H9 (cell line): Measurements from ENCODE around the gene JAML. TPM values are rescaled to one million over a fixed set of nuclear protein-coding genes. Genes with fewer than 3 reads are reported as not detected.

ENCODE experiments used
- DNase-seq: peaks from one replicate; pipeline ENCODE4 v3.0.0-alpha.2; 2017
- H2AFZ ChIP-seq: one replicate; pipeline ENCODE4 v1.6.1; 2013; ENCODE audit warnings: mild to moderate bottlenecking, low read length, control low read depth, moderate library complexity
- H2AK5ac ChIP-seq: 2 replicates; pipeline ENCODE4 v1.6.1; 2013; ENCODE audit warnings: low read length, control low read depth, mixed read lengths; ENCODE audit not compliant: insufficient read length
- H2BK120ac ChIP-seq: one replicate; pipeline ENCODE4 v1.6.1; 2013; ENCODE audit warnings: low read depth, mild to moderate bottlenecking, low read length, control low read depth, inconsistent platforms; ENCODE audit not compliant: poor library complexity, severe bottlenecking
- H2BK12ac ChIP-seq: 2 replicates; pipeline ENCODE4 v1.6.1; 2013; ENCODE audit warnings: low read length, control low read depth, mixed read lengths, low read depth; ENCODE audit not compliant: insufficient read length
- H2BK15ac ChIP-seq: 2 replicates; pipeline ENCODE4 v1.6.1; 2013; ENCODE audit warnings: low read depth, low read length, control low read depth
- H2BK20ac ChIP-seq: one replicate; pipeline ENCODE4 v1.6.1; 2013; ENCODE audit warnings: low read depth, mild to moderate bottlenecking, low read length, control low read depth, inconsistent platforms; ENCODE audit not compliant: poor library complexity, severe bottlenecking
- H2BK5ac ChIP-seq: 2 replicates; pipeline ENCODE4 v1.6.1; 2013; ENCODE audit warnings: low read length, control low read depth, mixed read lengths; ENCODE audit not compliant: insufficient read length
- H3K14ac ChIP-seq: 2 replicates; pipeline ENCODE4 v1.6.1; 2013; ENCODE audit warnings: low read length, control low read depth; ENCODE audit not compliant: insufficient read depth
- H3K18ac ChIP-seq: 2 replicates; pipeline ENCODE4 v1.6.1; 2013; ENCODE audit warnings: low read depth, mild to moderate bottlenecking, mixed read lengths, low read length, control low read depth; ENCODE audit not compliant: insufficient read length
- H3K23ac ChIP-seq: 2 replicates; pipeline ENCODE4 v1.6.1; 2013; ENCODE audit warnings: low read length, control low read depth, mixed read lengths, low read depth; ENCODE audit not compliant: insufficient read length
- H3K23me2 ChIP-seq: 2 replicates; pipeline ENCODE4 v1.6.1; 2013; ENCODE audit warnings: low read depth, mild to moderate bottlenecking, mixed read lengths, low read length, control low read depth; ENCODE audit not compliant: insufficient read length, poor library complexity, severe bottlenecking
- H3K27ac ChIP-seq: 2 replicates; pipeline ENCODE4 v1.5.1; 2013; ENCODE audit warnings: low read length, control low read depth, mixed read lengths, low read depth; ENCODE audit not compliant: insufficient read length
- H3K27me3 ChIP-seq: 2 replicates; pipeline ENCODE4 v1.6.1; 2013; ENCODE audit warnings: low read length, control low read depth, inconsistent platforms; ENCODE audit not compliant: insufficient read depth
- H3K4ac ChIP-seq: 2 replicates; pipeline ENCODE4 v1.6.1; 2013; ENCODE audit warnings: low read depth, mild to moderate bottlenecking, control low read depth, inconsistent platforms, low read length, moderate library complexity
- H3K4me1 ChIP-seq: 2 replicates; pipeline ENCODE4 v1.6.1; 2013; ENCODE audit warnings: low read length, control low read depth, inconsistent platforms; ENCODE audit not compliant: insufficient read depth
- H3K4me2 ChIP-seq: 2 replicates; pipeline ENCODE4 v1.6.1; 2013; ENCODE audit warnings: low read length, control low read depth, mixed read lengths; ENCODE audit not compliant: insufficient read length, insufficient read depth
- H3K56ac ChIP-seq: 2 replicates; pipeline ENCODE4 v1.6.1; 2013; ENCODE audit warnings: low read depth, mild to moderate bottlenecking, mixed read lengths, low read length, control low read depth; ENCODE audit not compliant: insufficient read length
- H3K79me1 ChIP-seq: 2 replicates; pipeline ENCODE4 v1.6.1; 2013; ENCODE audit warnings: low read depth, mild to moderate bottlenecking, moderate library complexity, low read length, control low read depth, inconsistent platforms; ENCODE audit not compliant: insufficient read depth, poor library complexity, severe bottlenecking
- H3K79me2 ChIP-seq: 2 replicates; pipeline ENCODE4 v1.6.1; 2013; ENCODE audit warnings: low read length, control low read depth, inconsistent platforms; ENCODE audit not compliant: insufficient read depth
- H3K9ac ChIP-seq: 2 replicates; pipeline ENCODE4 v1.6.1; 2013; ENCODE audit warnings: low read length, control low read depth, mixed read lengths; ENCODE audit not compliant: insufficient read length; ENCODE audit errors: extremely low read depth
- H3K9me3 ChIP-seq: one replicate; pipeline ENCODE4 v1.6.1; 2013; ENCODE audit warnings: low read depth, low read length, inconsistent platforms; ENCODE audit not compliant: control insufficient read depth
- H3T11ph ChIP-seq: one replicate; pipeline ENCODE4 v1.6.1; 2013; ENCODE audit warnings: mild to moderate bottlenecking, low read length, control low read depth, inconsistent platforms
- H4K20me1 ChIP-seq: one replicate; pipeline ENCODE4 v1.6.1; 2013; ENCODE audit not compliant: control insufficient read depth, insufficient read length, insufficient read depth
- H4K5ac ChIP-seq: 2 replicates; pipeline ENCODE4 v1.6.1; 2013; ENCODE audit warnings: low read depth, mild to moderate bottlenecking, mixed read lengths, low read length, control low read depth; ENCODE audit not compliant: insufficient read length
- H4K8ac ChIP-seq: replicated peaks from 2 replicates; pipeline ENCODE4 v1.6.1; 2013; ENCODE audit warnings: low read length, control low read depth, mixed read lengths, low read depth; ENCODE audit not compliant: insufficient read length
- H4K91ac ChIP-seq: 2 replicates; pipeline ENCODE4 v1.6.1; 2013; ENCODE audit warnings: low read depth, mild to moderate bottlenecking, moderate library complexity, mixed read lengths, low read length, control low read depth; ENCODE audit not compliant: insufficient read length
- H3K27ac Mint-ChIP-seq, 3 experiments: 2 replicates in 2 of 3; 3 replicates in 1 of 3; pipeline ENCODE4 v1.8.0; 2020 to 2021; ENCODE audit warnings: mixed read lengths in 3 of 3, mild to moderate bottlenecking in 1 of 3, moderate library complexity in 1 of 3
- H3K27me3 Mint-ChIP-seq: 2 replicates; pipeline ENCODE4 v1.8.0; 2021; ENCODE audit warnings: low read depth, mild to moderate bottlenecking, moderate library complexity, mixed read lengths
- H3K36me3 Mint-ChIP-seq, 3 experiments: 2 replicates in 2 of 3; 3 replicates in 1 of 3; pipeline ENCODE4 v1.8.0; 2020 to 2021; ENCODE audit warnings: low read depth in 3 of 3, mixed read lengths in 3 of 3; ENCODE audit not compliant: insufficient read depth in 1 of 3
- H3K4me1 Mint-ChIP-seq, 2 experiments: 2 replicates each; pipeline ENCODE4 v1.8.0; 2020; ENCODE audit warnings: mixed read lengths in 2 of 2
- H3K4me3 Mint-ChIP-seq, 2 experiments: 2 replicates in 1 of 2; 3 replicates in 1 of 2; pipeline ENCODE4 v1.8.0; 2020 to 2021; ENCODE audit warnings: mild to moderate bottlenecking in 2 of 2, mixed read lengths in 2 of 2, moderate library complexity in 1 of 2
- H3K9me3 Mint-ChIP-seq, 2 experiments: 2 replicates in 1 of 2; 3 replicates in 1 of 2; pipeline ENCODE4 v1.8.0; 2020; ENCODE audit warnings: mild to moderate bottlenecking in 2 of 2, mixed read lengths in 2 of 2, moderate library complexity in 1 of 2
- WGBS: extraction: QIAGEN DNeasy Blood & Tissue Kit; methylation state at CpG from one replicate; pipeline ENCODE4 v1.1.7; 2013; ENCODE audit warnings: missing lambda C conversion rate, low lambda C conversion rate, mixed read lengths; ENCODE audit not compliant: insufficient read length; ENCODE audit errors: extremely low coverage; 5-methylcytosine and 5-hydroxymethylcytosine counted together
- total RNA-seq: library from RNA; stranded (reverse); gene quantifications from 2 replicates; pipeline ENCODE4 v1.2.1, GENCODE V29; 2021
- TF ChIP-seq, protein P1 (sequence below): fragments of 200-600 bp; sonication (generic); conservative IDR thresholded peaks from 3 replicates; pipeline ENCODE4 v1.8.0; 2021; ENCODE audit warnings: antibody characterized with exemption, mild to moderate bottlenecking

Gene JAML
- total RNA-seq, 1 experiment from 2014 or later: 0.48 TPM

DNA sequence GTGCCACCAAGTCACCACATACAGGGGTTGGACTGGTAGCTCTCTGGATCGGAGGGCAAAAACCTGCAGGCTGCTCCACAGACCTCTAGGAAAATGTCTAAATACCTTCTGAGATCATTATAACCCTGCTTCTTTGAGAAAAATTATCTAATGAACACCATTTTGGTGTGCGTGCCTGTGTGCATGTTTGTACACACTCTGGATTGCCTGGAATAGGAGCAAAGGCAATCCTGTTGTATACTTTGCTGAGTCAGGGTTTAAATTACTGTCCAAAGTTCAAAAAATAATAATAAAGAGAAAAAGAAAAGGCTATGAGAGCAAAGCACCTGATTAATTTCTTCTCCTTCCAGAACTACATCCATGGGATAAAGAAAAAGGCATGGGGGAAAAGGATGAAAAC is 11.0 kb downstream of the JAML start:
- Histone ChIP-seq H2BK12ac (no peak overlapping the region), H3K56ac (no peak overlapping the region), H3K79me2 (no peaks in the 10 kb centered on the region), H4K5ac (no peak overlapping the region), H2BK20ac (no peak overlapping the region), H3T11ph (no peak overlapping the region), H3K9ac (no peak overlapping the region), H3K4me1 (peaks cover 27% of the 10 kb centered on the region), H4K91ac (no peak overlapping the region), H3K4ac (no peak overlapping the region), H2BK5ac (no peak overlapping the region), H3K14ac (no peak overlapping the region), H2BK120ac (no peak overlapping the region), H2AFZ (no peak overlapping the region), H2AK5ac (no peak overlapping the region), H3K27me3 (no peaks in the 10 kb centered on the region), H3K79me1 (no peaks in the 10 kb centered on the region), H3K4me2 (no peak overlapping the region), H3K23me2 (no peaks in the 10 kb centered on the region), H3K9me3 (no peaks in the 10 kb centered on the region), H3K27ac (no peak overlapping the region), H4K8ac (no peak overlapping the region), H3K18ac (no peak overlapping the region), H3K23ac (no peak overlapping the region), H4K20me1 (no peaks in the 10 kb centered on the region), H2BK15ac (no peak overlapping the region)
- Mint-ChIP-seq H3K4me3 (no peak overlapping the region), H3K27me3 (no peaks in the 10 kb centered on the region; the same call in 1 of the 2 replicates), H3K4me1 (peaks cover 46 to 48% of the 10 kb centered on the region in 2 experiments), H3K9me3 (peaks cover 0 to 6% of the 10 kb centered on the region in 2 experiments; a peak in 3 of 5 replicates), H3K27ac (peak overlapping the region in 2 of 3 experiments; percentile 8 to 50; a peak in 1 of 7 replicates), H3K36me3 (peaks cover 0 to 14% (median 0%) of the 10 kb centered on the region in 3 experiments; a peak in 3 of 7 replicates)
- WGBS: no CpG with 5 or more reads among the region's 2 CpGs
- TF ChIP-seq, protein P1, sequence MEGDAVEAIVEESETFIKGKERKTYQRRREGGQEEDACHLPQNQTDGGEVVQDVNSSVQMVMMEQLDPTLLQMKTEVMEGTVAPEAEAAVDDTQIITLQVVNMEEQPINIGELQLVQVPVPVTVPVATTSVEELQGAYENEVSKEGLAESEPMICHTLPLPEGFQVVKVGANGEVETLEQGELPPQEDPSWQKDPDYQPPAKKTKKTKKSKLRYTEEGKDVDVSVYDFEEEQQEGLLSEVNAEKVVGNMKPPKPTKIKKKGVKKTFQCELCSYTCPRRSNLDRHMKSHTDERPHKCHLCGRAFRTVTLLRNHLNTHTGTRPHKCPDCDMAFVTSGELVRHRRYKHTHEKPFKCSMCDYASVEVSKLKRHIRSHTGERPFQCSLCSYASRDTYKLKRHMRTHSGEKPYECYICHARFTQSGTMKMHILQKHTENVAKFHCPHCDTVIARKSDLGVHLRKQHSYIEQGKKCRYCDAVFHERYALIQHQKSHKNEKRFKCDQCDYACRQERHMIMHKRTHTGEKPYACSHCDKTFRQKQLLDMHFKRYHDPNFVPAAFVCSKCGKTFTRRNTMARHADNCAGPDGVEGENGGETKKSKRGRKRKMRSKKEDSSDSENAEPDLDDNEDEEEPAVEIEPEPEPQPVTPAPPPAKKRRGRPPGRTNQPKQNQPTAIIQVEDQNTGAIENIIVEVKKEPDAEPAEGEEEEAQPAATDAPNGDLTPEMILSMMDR: no peak
- no peak for DNase-seq
